Measurements from ENCODE around the gene UQCRQ.

GRCh38 chr5:132817011-132817410, 49.4 kb upstream of the UQCRQ start:
- TF ChIP-seq MAZ (IDR thresholded peaks at IDR 0.05; ENCODE audit: borderline replicate concordance, low read depth, low read length), result no peak
- TF ChIP-seq, protein P1, sequence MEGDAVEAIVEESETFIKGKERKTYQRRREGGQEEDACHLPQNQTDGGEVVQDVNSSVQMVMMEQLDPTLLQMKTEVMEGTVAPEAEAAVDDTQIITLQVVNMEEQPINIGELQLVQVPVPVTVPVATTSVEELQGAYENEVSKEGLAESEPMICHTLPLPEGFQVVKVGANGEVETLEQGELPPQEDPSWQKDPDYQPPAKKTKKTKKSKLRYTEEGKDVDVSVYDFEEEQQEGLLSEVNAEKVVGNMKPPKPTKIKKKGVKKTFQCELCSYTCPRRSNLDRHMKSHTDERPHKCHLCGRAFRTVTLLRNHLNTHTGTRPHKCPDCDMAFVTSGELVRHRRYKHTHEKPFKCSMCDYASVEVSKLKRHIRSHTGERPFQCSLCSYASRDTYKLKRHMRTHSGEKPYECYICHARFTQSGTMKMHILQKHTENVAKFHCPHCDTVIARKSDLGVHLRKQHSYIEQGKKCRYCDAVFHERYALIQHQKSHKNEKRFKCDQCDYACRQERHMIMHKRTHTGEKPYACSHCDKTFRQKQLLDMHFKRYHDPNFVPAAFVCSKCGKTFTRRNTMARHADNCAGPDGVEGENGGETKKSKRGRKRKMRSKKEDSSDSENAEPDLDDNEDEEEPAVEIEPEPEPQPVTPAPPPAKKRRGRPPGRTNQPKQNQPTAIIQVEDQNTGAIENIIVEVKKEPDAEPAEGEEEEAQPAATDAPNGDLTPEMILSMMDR (IDR thresholded peaks at IDR 0.05), result no peak
- no peak for TF ChIP-seq JUNB (IDR thresholded peaks at IDR 0.05)
- TF ChIP-seq, protein P2, sequence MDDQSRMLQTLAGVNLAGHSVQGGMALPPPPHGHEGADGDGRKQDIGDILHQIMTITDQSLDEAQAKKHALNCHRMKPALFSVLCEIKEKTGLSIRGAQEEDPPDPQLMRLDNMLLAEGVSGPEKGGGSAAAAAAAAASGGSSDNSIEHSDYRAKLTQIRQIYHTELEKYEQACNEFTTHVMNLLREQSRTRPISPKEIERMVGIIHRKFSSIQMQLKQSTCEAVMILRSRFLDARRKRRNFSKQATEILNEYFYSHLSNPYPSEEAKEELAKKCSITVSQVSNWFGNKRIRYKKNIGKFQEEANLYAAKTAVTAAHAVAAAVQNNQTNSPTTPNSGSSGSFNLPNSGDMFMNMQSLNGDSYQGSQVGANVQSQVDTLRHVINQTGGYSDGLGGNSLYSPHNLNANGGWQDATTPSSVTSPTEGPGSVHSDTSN (IDR thresholded peaks at IDR 0.05), result no peak
- no peak for TF ChIP-seq ZC3H11A (IDR thresholded peaks at IDR 0.05)

Data from A549 (cell line).